HG03460 (cell line): ENCODE results near the gene MLX.
"Not testable (repeated sequence)": the region's sequence is repeated elsewhere in the genome, so short reads cannot be mapped to it uniquely, and the experiment has no call there.

Source experiments
- ATAC-seq: cut with Tn5 transposase; IDR thresholded peaks from one replicate; pipeline ENCODE4 v1.9.1; 2021; ENCODE audit not compliant: unreplicated experiment

MLX gene

DNA sequence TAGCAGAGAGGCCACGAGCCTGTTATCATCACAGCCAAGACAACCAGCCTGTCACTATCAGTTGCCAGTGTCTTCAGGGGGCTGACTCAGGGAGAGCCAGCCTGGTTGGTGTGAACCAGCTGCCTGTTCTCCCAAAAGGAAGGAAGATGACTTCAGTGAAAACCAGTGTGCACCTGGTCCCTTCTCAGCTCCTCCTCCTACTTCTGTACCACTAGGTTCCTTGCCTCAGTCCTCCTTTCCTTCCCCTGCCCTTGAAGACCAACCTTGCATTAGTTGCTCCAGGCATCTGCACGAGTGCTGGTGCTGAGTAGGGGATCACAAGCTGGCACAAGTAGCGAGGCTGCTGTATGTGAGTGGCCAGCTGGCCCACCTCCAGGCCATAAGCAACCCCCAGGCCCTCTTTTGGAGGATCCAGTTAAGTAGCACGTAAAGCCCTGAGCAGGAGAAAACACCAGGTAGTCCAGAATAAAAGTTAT is 51.1 kb downstream of the MLX start:
- no peak for ATAC-seq

DNA sequence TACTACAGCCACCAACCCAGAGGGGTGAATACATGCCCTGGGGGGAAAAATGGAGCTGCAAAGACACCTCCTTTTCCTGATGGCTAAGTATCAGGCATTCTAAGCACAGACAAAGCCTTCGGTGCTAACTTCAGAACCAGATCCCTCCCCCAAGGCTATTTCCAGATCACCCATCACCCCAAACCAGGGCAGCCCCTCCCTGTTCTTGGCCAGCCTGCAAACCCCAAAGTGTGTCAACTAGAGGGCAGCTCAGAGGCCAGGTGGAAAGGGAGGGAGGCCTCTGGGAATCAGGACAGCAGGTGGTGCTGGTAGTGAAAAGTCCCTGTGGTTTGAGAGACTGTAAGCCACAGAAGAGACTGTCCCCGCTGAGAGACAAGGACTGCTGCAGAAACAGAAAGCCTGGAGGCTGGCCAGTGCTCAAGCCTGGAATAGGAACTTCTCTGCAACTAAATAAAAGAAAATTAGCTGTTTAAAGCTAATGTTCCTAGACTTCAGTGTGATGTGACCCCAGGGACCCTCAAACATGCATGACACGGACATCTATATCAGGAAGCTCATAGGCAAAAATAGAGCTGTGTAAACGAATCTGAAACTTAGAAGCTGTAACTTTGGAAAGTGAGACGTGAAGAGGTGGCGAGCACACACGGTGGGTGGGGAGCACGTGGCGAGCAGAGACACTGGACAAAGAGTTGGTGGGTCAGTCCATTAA is 51.7 kb downstream of the MLX start:
- peak; percentile 73 for ATAC-seq

GRCh38 chr17:42621987-42622386 is 55.1 kb downstream of the MLX start:
- not testable (repeated sequence) for ATAC-seq
